Measurements from ENCODE around the gene LIAS.

LIAS gene

DNA sequence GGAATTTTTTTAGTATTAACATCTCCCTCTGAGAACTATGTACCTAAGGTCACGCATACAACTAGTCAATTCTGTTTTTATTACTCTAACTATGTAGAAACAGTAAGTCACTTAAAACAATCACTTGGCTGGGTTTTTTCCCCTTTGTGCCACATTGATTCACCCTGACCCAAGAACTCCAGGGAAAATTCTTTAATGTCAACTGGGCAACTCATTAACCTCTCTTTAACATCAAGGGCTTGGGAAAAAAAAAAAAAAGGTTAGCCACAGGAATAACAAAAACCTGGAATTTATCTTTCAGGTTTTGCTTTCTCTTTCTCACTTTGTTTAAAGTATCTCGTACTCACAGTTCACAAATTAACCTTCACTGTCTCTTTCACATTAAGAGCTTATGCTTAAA lies 8.2 kb upstream of the LIAS start:
- Histone ChIP-seq H3K4me1 (peaks cover 0 to 16% (median 8%) of the 10 kb centered on the region in 4 donors), H3K9me3 (no peaks in the 10 kb centered on the region), H3K27me3 (no peaks in the 10 kb centered on the region), H3K36me3 (peaks cover 43 to 72% (median 52%) of the 10 kb centered on the region in 3 donors), H3K27ac (no peak overlapping the region), H3K4me3 (no peak overlapping the region)
- DNase-seq, result no peak
- intact Hi-C loops (cut with DNase I; ENCODE audit: low total_unique reads), result no loop called here
- TF ChIP-seq, protein P1, sequence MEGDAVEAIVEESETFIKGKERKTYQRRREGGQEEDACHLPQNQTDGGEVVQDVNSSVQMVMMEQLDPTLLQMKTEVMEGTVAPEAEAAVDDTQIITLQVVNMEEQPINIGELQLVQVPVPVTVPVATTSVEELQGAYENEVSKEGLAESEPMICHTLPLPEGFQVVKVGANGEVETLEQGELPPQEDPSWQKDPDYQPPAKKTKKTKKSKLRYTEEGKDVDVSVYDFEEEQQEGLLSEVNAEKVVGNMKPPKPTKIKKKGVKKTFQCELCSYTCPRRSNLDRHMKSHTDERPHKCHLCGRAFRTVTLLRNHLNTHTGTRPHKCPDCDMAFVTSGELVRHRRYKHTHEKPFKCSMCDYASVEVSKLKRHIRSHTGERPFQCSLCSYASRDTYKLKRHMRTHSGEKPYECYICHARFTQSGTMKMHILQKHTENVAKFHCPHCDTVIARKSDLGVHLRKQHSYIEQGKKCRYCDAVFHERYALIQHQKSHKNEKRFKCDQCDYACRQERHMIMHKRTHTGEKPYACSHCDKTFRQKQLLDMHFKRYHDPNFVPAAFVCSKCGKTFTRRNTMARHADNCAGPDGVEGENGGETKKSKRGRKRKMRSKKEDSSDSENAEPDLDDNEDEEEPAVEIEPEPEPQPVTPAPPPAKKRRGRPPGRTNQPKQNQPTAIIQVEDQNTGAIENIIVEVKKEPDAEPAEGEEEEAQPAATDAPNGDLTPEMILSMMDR (IDR thresholded peaks at IDR 0.05), result no peak

DNA sequence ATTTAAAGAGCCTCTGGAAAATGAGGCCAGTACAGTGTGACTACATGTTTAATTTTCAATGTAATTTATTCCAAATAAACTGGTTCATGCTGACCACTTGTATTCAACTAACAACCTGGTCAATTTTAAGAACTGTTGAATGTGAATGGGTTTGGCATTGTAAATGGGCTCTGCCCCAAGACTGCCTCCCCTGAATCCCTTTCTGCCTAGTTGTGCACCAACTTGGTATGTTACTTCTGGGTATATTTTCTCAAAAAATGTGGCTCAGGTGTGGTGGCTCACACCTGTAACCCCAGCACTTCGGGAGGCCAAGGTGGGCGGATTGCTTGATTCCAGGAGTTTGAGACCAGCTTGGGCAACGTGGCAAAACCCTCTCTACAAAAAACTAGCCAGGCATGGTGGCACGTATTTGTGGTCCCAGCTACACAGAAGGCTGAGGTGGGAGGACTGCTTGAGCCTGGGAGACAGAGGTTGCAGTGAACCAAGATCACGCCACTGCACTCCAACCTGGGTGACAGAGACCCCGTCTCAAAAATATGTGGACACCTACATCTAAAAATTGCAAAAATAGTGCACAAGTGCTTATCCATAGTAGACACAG lies 7.3 kb upstream of the LIAS start:
- no peak overlapping the region for H3K27ac ChIP-seq
- no peak for DNase-seq
- TF ChIP-seq, protein P1 (IDR thresholded peaks at IDR 0.05), result no peak
- intact Hi-C loops (cut with DNase I; ENCODE audit: low total_unique reads), result no loop called here
- H3K36me3 ChIP-seq, result peaks cover 50 to 81% (median 61%) of the 10 kb centered on the region in 3 donors
- H3K4me3 ChIP-seq, result no peak overlapping the region
- no peaks in the 10 kb centered on the region for H3K9me3 ChIP-seq
- peaks cover 0 to 19% (median 10%) of the 10 kb centered on the region in 4 donors for H3K4me1 ChIP-seq
- no peaks in the 10 kb centered on the region for H3K27me3 ChIP-seq

GRCh38 chr4:39452153-39452859 lies 6.5 kb upstream of the LIAS start:
- intact Hi-C loops (cut with DNase I; ENCODE audit: low total_unique reads), result no loop called here
- H3K9me3 ChIP-seq, result no peaks in the 10 kb centered on the region
- no peak overlapping the region for H3K4me3 ChIP-seq
- TF ChIP-seq, protein P1 (IDR thresholded peaks at IDR 0.05), result no peak
- peaks cover 0 to 20% (median 11%) of the 10 kb centered on the region in 4 donors for H3K4me1 ChIP-seq
- no peaks in the 10 kb centered on the region for H3K27me3 ChIP-seq
- no peak overlapping the region for H3K27ac ChIP-seq
- peaks cover 58 to 89% (median 69%) of the 10 kb centered on the region in 3 donors for H3K36me3 ChIP-seq
- no peak for DNase-seq

DNA sequence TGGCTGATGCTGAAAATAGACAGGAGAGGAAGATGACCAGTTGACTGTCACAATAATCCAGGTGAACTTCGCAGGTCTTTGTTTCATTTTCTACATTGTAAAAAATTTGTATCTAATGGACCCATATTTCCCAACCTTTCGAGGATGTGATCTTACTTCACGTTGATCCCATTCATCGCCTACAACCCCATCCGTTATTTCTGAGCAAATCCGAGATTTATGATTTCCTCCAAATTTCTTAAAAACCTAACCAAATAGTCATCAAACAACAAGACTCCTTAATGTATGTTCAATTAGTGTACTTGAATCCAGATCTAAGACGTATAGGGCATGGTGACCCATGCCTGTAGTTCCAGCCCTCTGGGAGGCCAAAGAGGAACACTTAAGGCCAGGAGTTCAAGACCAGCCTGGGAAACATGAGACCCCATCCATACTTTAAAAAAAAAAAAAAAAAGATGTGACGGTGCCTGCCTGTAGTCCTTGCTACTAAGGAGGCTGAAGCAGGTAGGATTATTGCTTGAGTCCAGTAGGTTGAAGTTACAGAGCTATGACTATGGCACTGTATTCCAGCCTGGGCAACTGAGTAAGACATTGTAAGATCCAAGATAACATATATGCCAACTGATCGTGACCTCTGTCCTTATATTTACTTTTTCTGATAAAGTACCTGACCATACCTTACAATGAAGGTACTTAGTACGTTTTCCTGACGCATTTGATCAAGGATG lies 5.8 kb upstream of the LIAS start:
- intact Hi-C loops (cut with DNase I; ENCODE audit: low total_unique reads), result no loop called here
- Histone ChIP-seq H3K36me3 (peaks cover 64 to 91% (median 73%) of the 10 kb centered on the region in 3 donors), H3K27ac (no peak overlapping the region)

DNA sequence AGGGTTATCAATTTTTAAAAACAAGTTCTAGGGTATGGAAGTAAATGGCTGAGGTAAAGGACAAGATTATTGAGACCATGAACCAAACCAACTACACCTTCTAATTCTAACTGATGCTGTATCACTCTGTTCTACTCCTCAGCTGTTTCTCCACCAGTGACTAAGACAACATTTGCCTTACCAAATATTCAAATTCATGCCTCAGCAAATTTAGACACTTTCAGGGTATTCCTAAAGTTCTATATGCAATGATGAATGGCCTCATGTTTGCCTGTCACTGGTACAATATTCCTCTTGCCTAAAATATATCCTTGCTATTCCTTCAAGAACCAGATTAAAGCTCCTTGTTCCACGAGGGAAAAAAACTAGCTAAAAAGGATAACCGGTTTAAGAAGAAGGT lies 5.1 kb upstream of the LIAS start:
- peaks cover 64 to 87% (median 73%) of the 10 kb centered on the region in 3 donors for H3K36me3 ChIP-seq
- TF ChIP-seq, protein P1 (IDR thresholded peaks at IDR 0.05), result no peak
- DNase-seq, result no peak
- no peak overlapping the region for H3K27ac ChIP-seq
- peaks cover 0 to 23% (median 16%) of the 10 kb centered on the region in 4 donors for H3K4me1 ChIP-seq
- intact Hi-C loops (cut with DNase I; ENCODE audit: low total_unique reads), result no loop called here
- H3K4me3 ChIP-seq, result no peak overlapping the region
- H3K9me3 ChIP-seq, result no peaks in the 10 kb centered on the region
- no peaks in the 10 kb centered on the region for H3K27me3 ChIP-seq

More for the DNA sequence above, 5.8 kb upstream of the LIAS start:
- TF ChIP-seq, protein P1 (IDR thresholded peaks at IDR 0.05), result no peak
- Histone ChIP-seq H3K27me3 (no peaks in the 10 kb centered on the region), H3K4me1 (peaks cover 0 to 23% (median 16%) of the 10 kb centered on the region in 4 donors), H3K9me3 (no peaks in the 10 kb centered on the region), H3K4me3 (no peak overlapping the region)
- no peak for DNase-seq
